ENCODE measurements around the gene MMEL1.

DNA sequence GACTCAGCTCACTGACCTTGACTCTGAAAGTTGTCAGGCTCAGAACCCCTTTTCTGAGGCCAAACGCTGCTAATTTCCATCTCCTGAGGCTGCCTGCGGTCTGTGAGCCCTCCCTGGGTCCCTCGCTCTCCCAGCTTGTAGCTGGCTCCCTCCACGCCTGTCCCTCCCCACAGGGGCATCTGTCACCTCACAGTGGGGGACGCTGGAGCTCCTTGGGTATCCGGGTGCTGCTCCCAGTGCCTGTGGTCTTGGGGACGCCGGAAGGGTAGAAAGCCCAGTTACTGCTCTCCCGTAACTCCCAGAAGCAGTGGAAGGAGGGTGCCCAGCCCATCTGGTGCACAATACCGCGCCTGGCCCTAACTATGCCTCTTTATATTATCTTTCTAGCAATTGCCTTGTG lies 13.0 kb upstream of the MMEL1 start:
- TF ChIP-seq, protein P1, sequence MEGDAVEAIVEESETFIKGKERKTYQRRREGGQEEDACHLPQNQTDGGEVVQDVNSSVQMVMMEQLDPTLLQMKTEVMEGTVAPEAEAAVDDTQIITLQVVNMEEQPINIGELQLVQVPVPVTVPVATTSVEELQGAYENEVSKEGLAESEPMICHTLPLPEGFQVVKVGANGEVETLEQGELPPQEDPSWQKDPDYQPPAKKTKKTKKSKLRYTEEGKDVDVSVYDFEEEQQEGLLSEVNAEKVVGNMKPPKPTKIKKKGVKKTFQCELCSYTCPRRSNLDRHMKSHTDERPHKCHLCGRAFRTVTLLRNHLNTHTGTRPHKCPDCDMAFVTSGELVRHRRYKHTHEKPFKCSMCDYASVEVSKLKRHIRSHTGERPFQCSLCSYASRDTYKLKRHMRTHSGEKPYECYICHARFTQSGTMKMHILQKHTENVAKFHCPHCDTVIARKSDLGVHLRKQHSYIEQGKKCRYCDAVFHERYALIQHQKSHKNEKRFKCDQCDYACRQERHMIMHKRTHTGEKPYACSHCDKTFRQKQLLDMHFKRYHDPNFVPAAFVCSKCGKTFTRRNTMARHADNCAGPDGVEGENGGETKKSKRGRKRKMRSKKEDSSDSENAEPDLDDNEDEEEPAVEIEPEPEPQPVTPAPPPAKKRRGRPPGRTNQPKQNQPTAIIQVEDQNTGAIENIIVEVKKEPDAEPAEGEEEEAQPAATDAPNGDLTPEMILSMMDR (IDR thresholded peaks at IDR 0.05): no peak
- TF ChIP-seq POLR2A (IDR thresholded peaks at IDR 0.05) (no peak), POLR2AphosphoS5 (IDR thresholded peaks at IDR 0.05) (no peak)
